GM23338 (cell line): Measurements from ENCODE around the gene ZNF333. TPM values are rescaled to one million over a fixed set of nuclear protein-coding genes. Genes with fewer than 3 reads are reported as not detected.
"Not testable (repeated sequence)": the region's sequence is repeated elsewhere in the genome, so short reads cannot be mapped to it uniquely, and the experiment has no call there.

Experiments
- ATAC-seq: fragments of 200-7000 bp; cut with Tn5 transposase; 3 replicates; pipeline ENCODE4 v1.9.1; 2020
- DNase-seq: peaks from one replicate; pipeline ENCODE4 v3.0.0-alpha.2; 2015; ENCODE audit warnings: low spot score
- H2AFZ ChIP-seq: fragments of 200-600 bp; sonication (generic); 2 replicates; pipeline ENCODE4 v1.8.0; 2016; ENCODE audit warnings: antibody characterized with exemption, mild to moderate bottlenecking, moderate library complexity
- H3F3A ChIP-seq: fragments of 200-600 bp; sonication (generic); replicated peaks from 2 replicates; pipeline ENCODE4 v1.8.0; 2017; ENCODE audit warnings: antibody characterized with exemption, mixed run types, low read depth
- H3K27ac ChIP-seq: fragments of 200-600 bp; sonication (generic); 2 replicates; pipeline ENCODE4 v1.6.1; 2016; ENCODE audit warnings: low read depth
- H3K27me3 ChIP-seq: fragments of 200-600 bp; sonication (generic); 2 replicates; pipeline ENCODE4 v1.8.0; 2016; ENCODE audit warnings: mild to moderate bottlenecking, mixed run types, moderate library complexity; ENCODE audit not compliant: insufficient read depth
- H3K36me3 ChIP-seq: fragments of 200-600 bp; sonication (generic); 2 replicates; pipeline ENCODE4 v1.8.0; 2016; ENCODE audit warnings: mild to moderate bottlenecking; ENCODE audit not compliant: insufficient read depth
- H3K4me1 ChIP-seq: fragments of 200-600 bp; sonication (generic); 2 replicates; pipeline ENCODE4 v1.8.0; 2016; ENCODE audit warnings: mild to moderate bottlenecking, moderate library complexity; ENCODE audit not compliant: insufficient read depth
- H3K4me2 ChIP-seq: fragments of 200-600 bp; sonication (generic); 2 replicates; pipeline ENCODE4 v1.7.1; 2017; ENCODE audit warnings: mixed run types
- H3K4me3 ChIP-seq: fragments of 200-600 bp; sonication (generic); 2 replicates; pipeline ENCODE4 v1.6.1; 2016; ENCODE audit warnings: mixed run types
- H3K79me2 ChIP-seq: fragments of 200-600 bp; sonication (generic); replicated peaks from 2 replicates; pipeline ENCODE4 v1.8.0; 2017; ENCODE audit warnings: mild to moderate bottlenecking; ENCODE audit not compliant: insufficient read depth
- H3K9me2 ChIP-seq: fragments of 200-600 bp; sonication (generic); 2 replicates; pipeline ENCODE4 v1.8.0; 2017; ENCODE audit not compliant: insufficient read depth
- H4K20me1 ChIP-seq: fragments of 200-600 bp; sonication (generic); replicated peaks from 2 replicates; pipeline ENCODE4 v1.8.0; 2017; ENCODE audit warnings: mild to moderate bottlenecking; ENCODE audit not compliant: insufficient read depth
- H3K27ac Mint-ChIP-seq: 2 replicates; pipeline ENCODE4 v1.8.0; 2020; ENCODE audit warnings: inconsistent platforms, mild to moderate bottlenecking, moderate library complexity, mixed read lengths
- H3K27me3 Mint-ChIP-seq: 3 replicates; pipeline ENCODE4 v1.8.0; 2022; ENCODE audit warnings: low read depth, mild to moderate bottlenecking, moderate library complexity, mixed read lengths, inconsistent platforms; ENCODE audit not compliant: insufficient read depth, poor library complexity
- H3K36me3 Mint-ChIP-seq: 3 replicates; pipeline ENCODE4 v1.8.0; 2021; ENCODE audit warnings: low read depth, mild to moderate bottlenecking, inconsistent platforms, moderate library complexity, mixed read lengths
- H3K4me1 Mint-ChIP-seq: 3 replicates; pipeline ENCODE4 v1.8.0; 2020; ENCODE audit warnings: mild to moderate bottlenecking, inconsistent platforms, mixed read lengths
- H3K4me3 Mint-ChIP-seq: 3 replicates; pipeline ENCODE4 v1.8.0; 2021; ENCODE audit warnings: moderate library complexity, mild to moderate bottlenecking, inconsistent platforms, mixed read lengths
- H3K9me3 Mint-ChIP-seq: 3 replicates; pipeline ENCODE4 v1.8.0; 2020; ENCODE audit warnings: moderate library complexity, mild to moderate bottlenecking, inconsistent platforms, mixed read lengths
- CREB1 ChIP-seq: fragments of 250-450 bp; sonication (Bioruptor Pico); IDR thresholded peaks from 2 replicates; pipeline ENCODE4 v1.5.0; 2020; ENCODE audit warnings: low read depth, mild to moderate bottlenecking, moderate library complexity
- ETS1 ChIP-seq: IDR thresholded peaks from 2 replicates; pipeline ENCODE4 v1.6.1; 2016; ENCODE audit warnings: antibody characterized with exemption
- JUNB ChIP-seq: IDR thresholded peaks from one replicate; pipeline ENCODE4 v1.6.1; 2016; ENCODE audit warnings: antibody characterized with exemption; ENCODE audit not compliant: unreplicated experiment
- POLR2AphosphoS5 ChIP-seq: IDR thresholded peaks from 2 replicates; pipeline ENCODE4 v1.6.1; 2016; ENCODE audit warnings: antibody characterized with exemption, low read depth
- REST ChIP-seq: IDR thresholded peaks from one replicate; pipeline ENCODE4 v1.6.1; 2018; ENCODE audit warnings: antibody characterized with exemption; ENCODE audit not compliant: unreplicated experiment
- STAT1 ChIP-seq: IDR thresholded peaks from one replicate; pipeline ENCODE4 v1.6.1; 2016; ENCODE audit warnings: antibody characterized with exemption; ENCODE audit not compliant: unreplicated experiment
- ZNF331 ChIP-seq: fragments of 250-450 bp; sonication (Bioruptor Pico); IDR thresholded peaks from 2 replicates; pipeline ENCODE4 v1.5.0; 2020; ENCODE audit warnings: low read depth, mild to moderate bottlenecking, moderate library complexity
- polyA plus RNA-seq: library from polyadenylated mRNA; unstranded; fragments of >200 nt; fragmentation: Nextera tagmentation; extraction: Ambion mirVana; gene quantifications from 2 replicates; pipeline ENCODE4 v1.2.1, GENCODE V29; 2016
- total RNA-seq: library from RNA; depleted of rRNA; stranded (reverse); fragments of >200 nt; shearing (Covaris generic); gene quantifications from 2 replicates; pipeline ENCODE4 v1.2.3, GENCODE V29; 2014

ZNF333 gene
- total and polyA plus RNA-seq, 2 experiments from 2014 or later: 7.2 to 21.6 TPM

- ATAC-seq, H3K9me2 ChIP-seq, H3K79me2 ChIP-seq, H3K27ac Mint-ChIP-seq, H3K36me3 Mint-ChIP-seq, H3K4me2 ChIP-seq, H3K36me3 ChIP-seq, H3K4me1 Mint-ChIP-seq, H3K9me3 Mint-ChIP-seq, H3K27ac ChIP-seq, H3K4me3 ChIP-seq, H2AFZ ChIP-seq, H3K4me1 ChIP-seq, H3K27me3 ChIP-seq, H4K20me1 ChIP-seq, DNase-seq, H3F3A ChIP-seq: not testable (repeated sequence)
- H3K4me3 Mint-ChIP-seq: 0 out of 3 replicates have a peak overlapping the region, but pooled peaks have one; percentile 21
- peaks cover 10% of the 10 kb centered on the region for H3K27me3 Mint-ChIP-seq
Measured at GRCh38 chr19:14777645-14778044, 87.8 kb downstream of the ZNF333 start.

GRCh38 chr19:14778110-14778845 is 88.4 kb downstream of the ZNF333 start, which contains the start of gene ADGRE2:
TSS of gene ADGRE2 (minus strand) at chr19:14778560. CDS start at chr19:14776756, 1,804 bp downstream.
- not testable (repeated sequence) for H3K36me3 ChIP-seq, H3K9me2 ChIP-seq, H3K4me2 ChIP-seq, H2AFZ ChIP-seq, H3K27ac ChIP-seq, DNase-seq, ATAC-seq, H3K27me3 ChIP-seq, H3F3A ChIP-seq, H3K9me3 Mint-ChIP-seq, H3K36me3 Mint-ChIP-seq, H3K4me1 ChIP-seq, H4K20me1 ChIP-seq, H3K27ac Mint-ChIP-seq, H3K4me3 ChIP-seq, H3K79me2 ChIP-seq
- H3K4me1 Mint-ChIP-seq: peaks cover 13% of the 10 kb centered on the region
- H3K27me3 Mint-ChIP-seq: peaks cover 10% of the 10 kb centered on the region
- H3K4me3 Mint-ChIP-seq: peak within 1 kb of the TSS; percentile 21; the same call in 1 of the 3 replicates

- Mint-ChIP-seq H3K9me3 (no peaks in the 10 kb centered on the region), H3K27ac (no peak overlapping the region), H3K36me3 (no peaks in the 10 kb centered on the region), H3K4me1 (peaks cover 19% of the 10 kb centered on the region), H3K4me3 (no peak overlapping the region; the same call in 2 of the 3 replicates), H3K27me3 (peaks cover 10% of the 10 kb centered on the region)
- Histone ChIP-seq H3K36me3 (no peaks in the 10 kb centered on the region), H3F3A (no peaks in the 10 kb centered on the region), H3K79me2 (no peaks in the 10 kb centered on the region), H3K9me2 (no peaks in the 10 kb centered on the region), H3K4me1 (no peaks in the 10 kb centered on the region; the same call in 1 of the 2 replicates), H3K4me2 (no peak overlapping the region), H3K4me3 (no peak overlapping the region), H3K27me3 (peaks cover 3% of the 10 kb centered on the region; the same call in 1 of the 2 replicates), H2AFZ (no peak overlapping the region), H3K27ac (no peak overlapping the region), H4K20me1 (no peaks in the 10 kb centered on the region)
- no peak for DNase-seq
- ATAC-seq: no peak
- TF ChIP-seq JUNB (no peak), STAT1 (no peak), ETS1 (no peak), POLR2AphosphoS5 (no peak), CREB1 (CRISPR knock-in tag) (no peak), ZNF331 (CRISPR knock-in tag) (no peak), REST (no peak)
Measured at GRCh38 chr19:14779151-14779550, 89.3 kb downstream of the ZNF333 start.
